Measurements from ENCODE around the gene EFCAB6.
"Not testable (repeated sequence)": the region's sequence is repeated elsewhere in the genome, so short reads cannot be mapped to it uniquely, and the experiment has no call there.

EFCAB6 gene

GRCh38 chr22:43689356-43689755 lies 122.7 kb downstream of the EFCAB6 start:
- DNase-seq, result no peak

- DNase-seq, result no peak
Measured at GRCh38 chr22:43682851-43683250, 129.3 kb downstream of the EFCAB6 start.

GRCh38 chr22:43681731-43682360 lies 130.3 kb downstream of the EFCAB6 start:
- no peak for DNase-seq

DNA sequence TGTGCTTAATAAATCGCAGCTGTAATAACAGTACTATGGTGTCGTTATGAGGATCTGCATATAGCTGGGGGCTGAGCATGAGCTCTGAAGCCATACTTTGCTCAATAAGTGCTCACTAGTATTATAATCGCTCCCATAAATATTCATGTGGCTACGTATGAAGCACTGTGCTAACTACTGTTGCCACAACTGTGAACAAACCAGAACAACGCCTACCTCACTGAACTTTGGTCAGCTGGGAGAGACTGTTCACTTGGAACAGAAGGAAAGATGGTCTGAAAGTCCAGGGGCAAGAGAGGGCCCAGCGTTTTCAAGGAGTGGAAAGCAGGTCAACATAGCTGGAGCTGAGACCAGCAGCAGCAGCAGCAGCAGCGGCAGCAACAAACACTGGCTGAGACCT lies 141.6 kb downstream of the EFCAB6 start:
- DNase-seq, result no peak

DNA sequence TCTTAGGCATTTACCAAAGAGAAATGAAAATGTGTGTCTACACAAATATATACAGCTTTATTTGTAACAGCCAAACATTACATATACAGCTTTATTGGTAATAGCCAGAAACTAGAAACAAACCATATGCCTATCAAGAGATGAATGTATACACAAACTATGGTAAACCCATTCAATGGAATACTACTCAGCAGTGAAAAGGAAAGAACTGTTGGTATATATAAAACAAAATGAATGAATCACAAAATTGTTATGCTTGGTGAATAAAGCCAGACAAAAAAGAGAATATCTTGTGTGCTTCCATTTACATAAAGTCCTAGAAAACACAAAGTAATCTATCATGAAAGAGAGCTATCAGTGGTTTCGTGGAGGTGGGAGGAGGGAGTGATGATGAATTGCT lies 142.9 kb downstream of the EFCAB6 start:
- no peak for DNase-seq

- no peak for DNase-seq
Measured at GRCh38 chr22:43667656-43668055, 144.4 kb downstream of the EFCAB6 start.

DNA sequence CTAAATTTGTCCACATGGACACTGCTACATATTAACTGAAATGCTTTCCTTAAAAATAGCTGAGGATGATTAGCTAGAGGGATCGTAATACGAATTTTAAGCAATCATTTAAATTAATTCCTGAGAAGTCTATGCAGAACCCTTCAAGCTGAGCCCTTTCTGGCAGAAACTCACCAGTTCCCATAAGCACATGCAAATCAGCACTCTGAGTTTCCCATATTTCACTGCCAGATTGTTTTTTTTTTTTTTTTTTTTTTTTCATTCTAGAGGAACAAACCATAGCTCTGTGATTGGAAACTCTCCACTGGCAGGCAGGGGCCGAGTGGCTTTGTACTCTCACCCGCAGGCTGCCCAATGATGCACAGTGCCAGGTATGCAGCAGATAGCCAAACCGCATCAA lies 145.6 kb downstream of the EFCAB6 start:
- DNase-seq, result no peak

- DNase-seq, result no peak
Measured at GRCh38 chr22:43658823-43659222, 153.3 kb downstream of the EFCAB6 start.

DNA sequence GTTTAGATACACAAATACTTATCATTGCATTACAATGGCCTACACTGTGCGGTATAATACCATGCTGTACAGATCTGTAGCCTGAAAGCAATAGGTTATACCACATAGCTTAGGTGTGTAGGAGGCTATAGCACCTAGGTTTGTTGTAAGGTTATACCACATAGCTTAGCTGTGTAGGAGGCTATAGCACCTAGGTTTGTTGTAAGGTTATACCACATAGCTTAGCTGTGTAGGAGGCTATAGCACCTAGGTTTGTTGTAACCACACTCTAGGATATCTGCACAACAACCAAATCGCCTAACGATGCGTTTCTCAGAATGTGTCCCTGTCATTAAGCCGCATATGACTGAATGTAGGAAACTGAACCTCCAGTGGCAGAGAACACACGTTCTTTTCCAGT lies 155.5 kb downstream of the EFCAB6 start:
- not testable (repeated sequence) for DNase-seq

GRCh38 chr22:43654271-43654670 lies 157.8 kb downstream of the EFCAB6 start:
- no peak for DNase-seq

GRCh38 chr22:43652845-43653244 lies 159.3 kb downstream of the EFCAB6 start:
- DNase-seq, result no peak

DNA sequence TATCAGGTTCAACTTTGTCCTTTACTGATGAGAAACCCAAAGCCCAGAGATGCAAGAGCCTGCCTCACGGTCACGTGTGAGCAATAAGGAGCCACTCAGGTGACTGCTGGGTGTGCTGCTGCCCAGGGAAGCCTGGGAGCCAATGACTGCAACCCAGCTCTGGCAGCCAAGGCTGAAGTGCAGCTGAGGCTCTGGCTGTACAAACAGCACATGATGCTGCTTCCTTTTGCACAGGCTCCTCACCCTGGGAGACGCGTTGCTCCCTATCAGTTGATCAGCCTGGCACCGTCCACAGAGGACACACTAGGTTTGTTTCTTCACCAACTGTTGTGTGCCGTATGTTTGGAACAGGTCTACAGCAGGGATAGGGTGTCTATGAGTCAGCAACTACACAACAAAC lies 168.7 kb downstream of the EFCAB6 start:
- DNase-seq, result no peak

GRCh38 chr22:43642319-43643206 lies 169.5 kb downstream of the EFCAB6 start:
- no peak for DNase-seq

DNA sequence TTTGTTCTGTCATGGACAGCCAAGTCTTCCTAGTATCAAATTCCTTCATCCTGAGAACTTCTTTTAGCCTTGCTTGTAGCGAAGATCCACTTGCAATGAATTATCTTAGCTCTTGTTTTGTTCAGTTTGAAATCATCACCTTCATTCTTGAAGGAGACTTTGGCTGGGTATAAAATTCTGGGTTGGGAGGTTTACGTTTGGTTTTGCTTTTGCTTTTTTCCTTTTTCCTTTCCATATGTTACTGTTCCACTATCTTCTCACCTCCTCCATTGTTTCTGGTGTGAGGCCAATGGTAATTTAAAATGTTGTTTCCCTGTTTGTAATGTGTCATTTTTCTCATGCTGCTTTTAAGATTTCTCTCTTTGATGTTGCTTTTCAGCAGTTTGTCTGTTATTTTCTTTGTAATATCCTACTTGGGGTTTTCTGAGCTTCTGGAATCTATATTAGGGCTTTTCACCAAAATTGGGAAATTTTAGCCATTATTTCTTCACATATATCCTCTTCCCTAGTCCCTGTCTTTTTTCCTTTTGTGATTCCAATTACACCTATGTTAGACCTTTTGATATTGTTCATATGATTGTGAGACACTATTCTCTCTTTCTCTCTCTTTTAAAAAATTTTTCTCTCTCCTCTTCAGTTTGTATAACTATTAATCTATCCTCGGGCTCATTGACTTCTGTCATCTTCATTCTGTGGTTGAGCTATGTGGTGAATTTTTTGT lies 172.7 kb downstream of the EFCAB6 start:
- no peak for DNase-seq

GRCh38 chr22:43637275-43638260 lies 174.5 kb downstream of the EFCAB6 start:
- DNase-seq, result no peak

DNA sequence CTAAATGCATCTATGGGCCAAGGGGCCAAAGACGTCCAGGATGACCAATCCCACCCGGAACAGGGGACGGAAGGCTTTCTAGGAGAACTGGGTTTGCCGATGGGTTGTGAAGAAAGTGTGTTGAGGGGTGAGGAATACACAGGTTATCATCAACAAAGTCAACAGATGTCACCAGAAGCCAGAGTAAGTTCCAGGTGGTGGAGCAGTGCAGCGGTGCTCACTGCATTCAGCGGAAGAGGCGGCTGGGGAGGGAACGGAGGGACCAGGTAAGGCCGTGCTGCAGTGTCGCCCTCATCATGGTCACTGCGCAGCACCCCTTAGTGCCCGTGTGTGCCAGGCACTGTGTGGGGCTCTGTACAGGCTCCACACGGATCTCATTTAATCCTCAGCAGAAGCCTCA lies 176.0 kb downstream of the EFCAB6 start:
- DNase-seq, result no peak

GRCh38 chr22:43635101-43635500 lies 177.0 kb downstream of the EFCAB6 start:
- DNase-seq, result no peak

- DNase-seq, result no peak
Measured at GRCh38 chr22:43634316-43634715, 177.8 kb downstream of the EFCAB6 start.

GRCh38 chr22:43633631-43634285 lies 178.3 kb downstream of the EFCAB6 start:
- no peak for DNase-seq

DNA sequence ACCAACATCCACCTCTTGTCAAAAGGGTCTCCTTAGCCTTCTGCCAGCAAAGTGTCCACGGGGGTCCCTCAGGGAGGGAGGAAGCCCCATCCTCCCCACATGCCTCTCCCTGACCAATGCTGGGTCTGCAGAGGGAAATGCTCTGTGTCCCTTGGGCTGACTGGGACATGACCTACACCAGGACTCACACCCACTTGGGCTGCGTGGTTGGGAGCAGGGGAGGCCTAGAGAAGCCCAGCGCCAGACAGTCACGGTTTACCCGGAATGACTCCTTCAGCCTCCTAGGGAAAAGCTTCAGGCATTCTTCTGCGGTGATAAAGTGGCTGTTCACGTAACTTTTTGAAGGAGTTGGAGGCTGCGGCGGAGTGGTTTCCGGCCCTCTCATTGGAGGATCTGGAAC lies 180.3 kb downstream of the EFCAB6 start:
- no peak for DNase-seq

DNA sequence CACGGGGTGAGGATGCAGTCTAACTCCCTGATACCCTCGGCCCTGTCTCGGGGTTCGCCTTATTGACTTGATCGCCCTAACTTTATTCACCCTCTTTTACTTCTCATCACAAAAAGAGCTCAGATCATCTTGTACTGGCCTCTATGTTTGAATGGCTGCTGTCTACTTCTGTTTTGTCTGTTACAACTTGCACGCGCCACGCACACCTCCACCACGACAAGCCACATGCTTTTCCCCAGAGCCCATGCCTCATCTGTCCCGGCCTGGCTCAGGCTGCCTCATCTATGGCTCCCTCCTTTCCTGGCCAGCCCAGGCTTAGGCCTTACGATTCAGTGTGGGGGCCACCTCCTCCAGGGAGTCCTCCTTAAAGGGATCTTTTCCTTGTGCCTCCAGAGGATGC lies 180.9 kb downstream of the EFCAB6 start:
- no peak for DNase-seq

DNA sequence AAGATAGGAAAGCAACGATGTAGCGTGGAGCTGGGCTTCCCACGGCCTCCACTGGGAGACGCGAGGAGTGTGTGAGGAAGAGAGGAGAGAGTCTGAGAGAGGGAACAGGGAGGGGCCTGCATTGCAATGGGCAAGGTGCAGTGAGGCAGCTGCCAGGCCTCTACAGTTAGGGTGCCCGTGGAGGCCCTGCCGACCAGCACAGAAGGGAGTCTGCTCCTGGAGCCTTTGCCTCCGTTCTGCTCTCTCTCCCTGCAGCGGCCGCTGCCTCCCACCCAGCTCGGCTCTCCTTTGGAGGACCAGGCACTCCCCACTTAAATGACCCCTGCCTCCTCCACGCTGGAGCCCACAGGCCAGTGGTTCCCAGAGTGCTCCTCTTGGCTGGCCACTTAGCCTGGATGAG lies 181.7 kb downstream of the EFCAB6 start:
- no peak for DNase-seq
